Measurements from ENCODE around the gene HSD11B1L. TPM values are rescaled to one million over a fixed set of nuclear protein-coding genes. Genes with fewer than 3 reads are reported as not detected.

HSD11B1L gene
- total RNA-seq, 3 donors from 2014 or later (not counting 1 experiment from before 2014, with no cell fraction given) = 1.1 to 3.7 (median 3.0) TPM

- no peak for DNase-seq
- peaks cover 0 to 5% of the 10 kb centered on the region in 2 donors for H3K4me1 Mint-ChIP-seq
- H3K4me3 ChIP-seq (ENCODE audit: low read length) = no peak overlapping the region
- ATAC-seq = no peak
- H3K27me3 ChIP-seq (ENCODE audit: control insufficient read depth, insufficient read depth, low read length) = no peaks in the 10 kb centered on the region
- no peak overlapping the region for H3K27ac ChIP-seq (ENCODE audit: low read length)
- no peaks in the 10 kb centered on the region for H3K27me3 Mint-ChIP-seq (ENCODE audit: low read depth in 2 of 2)
- intact Hi-C loops (cut with micrococcal nuclease) = no loop called here
- H3K27ac Mint-ChIP-seq = no peak overlapping the region
- H3K9me3 ChIP-seq (ENCODE audit: control insufficient read depth, insufficient read depth, low read length) = no peaks in the 10 kb centered on the region
- H3K4me3 Mint-ChIP-seq = no peak overlapping the region
- 97% methylated on average over 37 of the region's 37 CpGs for WGBS (ENCODE audit: insufficient coverage)
- no peaks in the 10 kb centered on the region for H3K4me1 ChIP-seq (ENCODE audit: control insufficient read depth, insufficient read depth, low read length)
- no peaks in the 10 kb centered on the region for H3K9me3 Mint-ChIP-seq
- peaks cover 69% of the 10 kb centered on the region for H3K36me3 ChIP-seq (ENCODE audit: control insufficient read depth, insufficient read depth, low read length)
- TF ChIP-seq CTCF (IDR thresholded peaks at IDR 0.05) = no peak
- H3K36me3 Mint-ChIP-seq = no peaks in the 10 kb centered on the region
Measured at GRCh38 chr19:5707576-5708575, 27.0 kb downstream of the HSD11B1L start.

GRCh38 chr19:5711025-5711424 is 30.2 kb downstream of the HSD11B1L start:
- ATAC-seq (no peak), DNase-seq (no peak)
- WGBS (ENCODE audit: insufficient coverage) = 91% methylated on average over 8 of the region's 8 CpGs
- Mint-ChIP-seq H3K4me3 (no peak overlapping the region), H3K27ac (no peak overlapping the region), H3K9me3 (no peaks in the 10 kb centered on the region), H3K36me3 (no peaks in the 10 kb centered on the region), H3K4me1 (no peaks in the 10 kb centered on the region), H3K27me3 (ENCODE audit: low read depth in 2 of 2) (no peaks in the 10 kb centered on the region)
- Histone ChIP-seq H3K27ac (ENCODE audit: low read length) (no peak overlapping the region), H3K4me3 (ENCODE audit: low read length) (no peak overlapping the region), H3K36me3 (ENCODE audit: control insufficient read depth, insufficient read depth, low read length) (peaks cover 56% of the 10 kb centered on the region), H3K4me1 (ENCODE audit: control insufficient read depth, insufficient read depth, low read length) (no peaks in the 10 kb centered on the region), H3K27me3 (ENCODE audit: control insufficient read depth, insufficient read depth, low read length) (no peaks in the 10 kb centered on the region), H3K9me3 (ENCODE audit: control insufficient read depth, insufficient read depth, low read length) (no peaks in the 10 kb centered on the region)
- intact Hi-C loops (cut with micrococcal nuclease) = no loop called here
- TF ChIP-seq CTCF (IDR thresholded peaks at IDR 0.05) = no peak

GRCh38 chr19:5711713-5712161 is 30.9 kb downstream of the HSD11B1L start:
- no peak for TF ChIP-seq CTCF (IDR thresholded peaks at IDR 0.05)
- H3K36me3 ChIP-seq (ENCODE audit: control insufficient read depth, insufficient read depth, low read length) = peaks cover 53% of the 10 kb centered on the region
- H3K4me1 ChIP-seq (ENCODE audit: control insufficient read depth, insufficient read depth, low read length) = no peaks in the 10 kb centered on the region
- intact Hi-C loops (cut with micrococcal nuclease) = no loop called here
- ATAC-seq (no peak), DNase-seq (no peak)
- H3K4me3 ChIP-seq (ENCODE audit: low read length) = no peak overlapping the region
- Mint-ChIP-seq H3K36me3 (no peaks in the 10 kb centered on the region), H3K9me3 (no peaks in the 10 kb centered on the region), H3K4me1 (no peaks in the 10 kb centered on the region), H3K27ac (no peak overlapping the region), H3K4me3 (no peak overlapping the region), H3K27me3 (ENCODE audit: low read depth in 2 of 2) (no peaks in the 10 kb centered on the region)
- 95% methylated on average over 25 of the region's 25 CpGs for WGBS (ENCODE audit: insufficient coverage)
- no peaks in the 10 kb centered on the region for H3K27me3 ChIP-seq (ENCODE audit: control insufficient read depth, insufficient read depth, low read length)
- H3K9me3 ChIP-seq (ENCODE audit: control insufficient read depth, insufficient read depth, low read length) = no peaks in the 10 kb centered on the region
- no peak overlapping the region for H3K27ac ChIP-seq (ENCODE audit: low read length)

Data from natural killer cell (primary cell).